Liver (tissue), 9 donors: ENCODE results near the gene FBXO3. TPM values are rescaled to one million over a fixed set of nuclear protein-coding genes. Genes with fewer than 3 reads are reported as not detected.

ENCODE experiments used
- DNase-seq: peaks from one replicate; pipeline ENCODE4 v3.0.0-alpha.2; 2017; ENCODE audit warnings: low spot score
- H3K27ac ChIP-seq, 2 donors: one replicate each; pipeline ENCODE4 v1.7.0; 2013; ENCODE audit warnings: inconsistent platforms in 2 of 2, low read length in 2 of 2, control low read depth in 1 of 2, low read depth in 1 of 2, mild to moderate bottlenecking in 1 of 2
- H3K27me3 ChIP-seq, 4 donors: one replicate each; pipeline versions ENCODE4 v1.6.1 to v1.7.0; 2013; ENCODE audit warnings: low read length in 3 of 4, inconsistent platforms in 1 of 4, mild to moderate bottlenecking in 1 of 4, moderate library complexity in 1 of 4; ENCODE audit not compliant: control insufficient read depth in 4 of 4, insufficient read depth in 4 of 4
- H3K36me3 ChIP-seq, 4 donors: one replicate each; pipeline versions ENCODE4 v1.6.1 to v1.7.0; 2013; ENCODE audit warnings: low read length in 3 of 4, mild to moderate bottlenecking in 3 of 4, low read depth in 1 of 4, moderate library complexity in 1 of 4; ENCODE audit not compliant: control insufficient read depth in 4 of 4, insufficient read depth in 3 of 4
- H3K4me1 ChIP-seq, 4 donors: one replicate each; pipeline versions ENCODE4 v1.6.1 to v1.7.0; 2013; ENCODE audit warnings: low read length in 3 of 4, mild to moderate bottlenecking in 3 of 4, moderate library complexity in 1 of 4; ENCODE audit not compliant: control insufficient read depth in 4 of 4, insufficient read depth in 4 of 4
- H3K4me3 ChIP-seq, 3 donors: one replicate each; pipeline versions ENCODE4 v1.6.1 to v1.7.0; 2013; ENCODE audit warnings: low read length in 3 of 3, control low read depth in 1 of 3, low read depth in 1 of 3, mild to moderate bottlenecking in 1 of 3
- H3K9ac ChIP-seq, 2 donors: one replicate each; pipeline ENCODE4 v1.7.0; 2013; ENCODE audit warnings: low read length in 2 of 2, mild to moderate bottlenecking in 2 of 2, moderate library complexity in 2 of 2, control low read depth in 1 of 2, low read depth in 1 of 2
- H3K9me3 ChIP-seq, 4 donors: one replicate each; pipeline versions ENCODE4 v1.6.1 to v1.7.0; 2013; ENCODE audit warnings: low read length in 3 of 4; ENCODE audit not compliant: control insufficient read depth in 4 of 4
- EGR1 ChIP-seq, 2 donors: IDR thresholded peaks; 2 replicates each; pipeline ENCODE4 v1.6.1; 2016 to 2018; ENCODE audit warnings: antibody characterized with exemption in 2 of 2, low read depth in 2 of 2
- FOXA1 ChIP-seq: IDR thresholded peaks from 2 replicates; pipeline ENCODE4 v1.6.1; 2016; ENCODE audit warnings: antibody characterized with exemption
- FOXA2 ChIP-seq: IDR thresholded peaks from 2 replicates; pipeline ENCODE4 v1.6.1; 2016; ENCODE audit warnings: antibody characterized with exemption
- GABPA ChIP-seq, 2 donors: IDR thresholded peaks in 1 of 2; conservative IDR thresholded peaks in 1 of 2; 2 replicates each; pipeline ENCODE4 v1.6.1; 2016; ENCODE audit warnings: antibody characterized with exemption in 2 of 2, mild to moderate bottlenecking in 1 of 2, moderate library complexity in 1 of 2
- HNF4G ChIP-seq: IDR thresholded peaks from 2 replicates; pipeline ENCODE4 v1.6.1; 2016; ENCODE audit warnings: antibody characterized with exemption
- JUND ChIP-seq, 2 donors: IDR thresholded peaks; 2 replicates each; pipeline ENCODE4 v1.6.1; 2016; ENCODE audit warnings: antibody characterized with exemption in 2 of 2
- MAX ChIP-seq: IDR thresholded peaks from 2 replicates; pipeline ENCODE4 v1.6.1; 2016; ENCODE audit warnings: antibody characterized with exemption
- NR2F2 ChIP-seq: IDR thresholded peaks from 2 replicates; pipeline ENCODE4 v1.6.1; 2016; ENCODE audit warnings: antibody characterized with exemption
- RAD21 ChIP-seq, 2 donors: IDR thresholded peaks; 2 replicates each; pipeline ENCODE4 v1.6.1; 2016; ENCODE audit warnings: antibody characterized with exemption in 2 of 2, mild to moderate bottlenecking in 2 of 2
- RXRA ChIP-seq, 2 donors: IDR thresholded peaks; 2 replicates each; pipeline ENCODE4 v1.6.1; 2017 to 2018; ENCODE audit warnings: antibody characterized with exemption in 2 of 2, mild to moderate bottlenecking in 1 of 2
- SP1 ChIP-seq: IDR thresholded peaks from 2 replicates; pipeline ENCODE4 v1.6.1; 2018; ENCODE audit warnings: antibody characterized with exemption, mild to moderate bottlenecking
- TAF1 ChIP-seq: conservative IDR thresholded peaks from 2 replicates; pipeline ENCODE4 v1.6.1; 2016; ENCODE audit warnings: antibody characterized with exemption, mild to moderate bottlenecking
- YY1 ChIP-seq: IDR thresholded peaks from 2 replicates; pipeline ENCODE4 v1.6.1; 2016; ENCODE audit warnings: antibody characterized with exemption, mild to moderate bottlenecking
- WGBS: extraction: QIAGEN DNeasy Blood & Tissue Kit; methylation state at CpG from one replicate; pipeline ENCODE4 v1.1.7; 2013; 5-methylcytosine and 5-hydroxymethylcytosine counted together
- polyA plus RNA-seq, 2 donors: library from polyadenylated mRNA; stranded (reverse) in 1 of 2; unstranded in 1 of 2; fragments of 200-250 nt in 1 of 2; fragments of >200 nt in 1 of 2; fragmentation: Nextera tagmentation in 1 of 2; extraction: Ambion mirVana in 1 of 2; gene quantifications; one replicate each; pipeline versions ENCODE4 v1.2.1 to v1.2.3, GENCODE V29; 2013 to 2015
- total RNA-seq, 2 donors: library from RNA; depleted of rRNA; stranded (reverse); fragments of >200 nt; gene quantifications; one replicate each; pipeline ENCODE4 v1.2.3, GENCODE V29; 2014
- TF ChIP-seq, protein P1 (sequence below): IDR thresholded peaks from 2 replicates; pipeline ENCODE4 v1.6.1; 2016; ENCODE audit warnings: antibody characterized with exemption
- TF ChIP-seq, protein P2 (sequence below): fragments of 150-350 bp; IDR thresholded peaks from 2 replicates; pipeline ENCODE4 v1.5.1; 2017; ENCODE audit warnings: improper control_type of control experiment, low read depth, low read length; ENCODE audit not compliant: missing input control
- TF ChIP-seq, protein P3 (sequence below): IDR thresholded peaks from 2 replicates; pipeline ENCODE4 v1.6.1; 2016; ENCODE audit warnings: antibody characterized with exemption
- donor health status: healthy.
- donor health status: healthy.
- donor health status: healthy.
- donor health status: healthy.
- donor health status: healthy.

FBXO3 gene
- total and polyA plus RNA-seq, 4 donors, result 12.2 to 36.4 (median 18.8) TPM

DNA sequence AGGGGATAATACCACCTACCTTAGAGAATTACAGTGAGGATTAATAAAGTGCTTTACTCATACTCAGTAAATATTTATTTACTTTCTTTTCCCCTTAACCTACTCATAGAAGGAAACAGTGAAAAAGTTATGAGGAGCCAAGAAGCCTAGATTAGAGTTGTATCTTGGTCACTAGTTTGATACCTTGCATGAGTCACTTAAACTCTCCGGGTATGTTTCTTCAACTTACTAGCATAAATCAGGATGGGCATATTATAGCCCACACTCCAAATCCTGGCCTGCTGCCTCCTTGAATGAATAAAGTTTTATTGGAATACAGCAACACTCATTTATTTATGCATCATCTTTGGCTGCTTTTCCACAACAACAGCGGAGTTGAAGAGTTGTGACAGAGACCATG lies 8.2 kb downstream of the FBXO3 start (continued):
- TF ChIP-seq RXRA (IDR thresholded peaks at IDR 0.05), result no peak
- no peak for TF ChIP-seq MAX
- TF ChIP-seq YY1, result no peak
- TF ChIP-seq, protein P1, sequence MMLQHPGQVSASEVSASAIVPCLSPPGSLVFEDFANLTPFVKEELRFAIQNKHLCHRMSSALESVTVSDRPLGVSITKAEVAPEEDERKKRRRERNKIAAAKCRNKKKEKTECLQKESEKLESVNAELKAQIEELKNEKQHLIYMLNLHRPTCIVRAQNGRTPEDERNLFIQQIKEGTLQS, result no peak
- no peak for TF ChIP-seq FOXA1
- TF ChIP-seq FOXA2, result no peak
- no peak for TF ChIP-seq GABPA (IDR thresholded peaks at IDR 0.05 in 1 of 2, conservative IDR thresholded peaks at IDR 0.05 in 1 of 2)

DNA sequence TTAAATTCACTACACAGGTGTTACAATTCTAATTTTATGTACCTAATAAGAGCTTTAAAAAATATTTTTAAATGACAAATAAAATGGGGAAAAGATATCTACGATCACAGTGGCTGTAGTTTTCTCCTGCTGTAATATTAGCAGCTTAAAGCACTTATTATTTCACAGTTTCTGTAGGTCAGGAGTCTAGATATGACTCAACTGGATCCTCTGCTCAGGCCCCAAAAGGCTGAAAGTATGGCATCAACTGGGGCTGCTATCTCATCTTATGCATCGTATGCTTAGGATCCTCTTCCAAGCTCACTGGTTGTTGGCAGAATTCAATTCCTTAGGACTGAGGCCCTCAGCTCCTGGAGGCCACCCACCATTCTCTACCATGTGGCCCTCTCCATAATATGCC lies 12.8 kb downstream of the FBXO3 start:
- Histone ChIP-seq H3K27ac (no peak overlapping the region), H3K4me1 (no peaks in the 10 kb centered on the region), H3K4me3 (no peak overlapping the region), H3K9ac (no peak overlapping the region), H3K36me3 (peaks cover 0 to 50% (median 32%) of the 10 kb centered on the region in 4 donors), H3K27me3 (no peaks in the 10 kb centered on the region), H3K9me3 (no peaks in the 10 kb centered on the region)
- TF ChIP-seq EGR1 (IDR thresholded peaks at IDR 0.05; ENCODE audit: low read depth in 2 of 2), result no peak
- no peak for TF ChIP-seq MAX
- TF ChIP-seq, protein P1, result no peak
- TF ChIP-seq SP1, result no peak
- TF ChIP-seq RAD21 (IDR thresholded peaks at IDR 0.05), result no peak
- no peak for TF ChIP-seq FOXA1
- TF ChIP-seq HNF4G, result no peak
- TF ChIP-seq TAF1, result no peak
- DNase-seq, result no peak
- 97% methylated on average over 2 of the region's 2 CpGs for WGBS

DNA sequence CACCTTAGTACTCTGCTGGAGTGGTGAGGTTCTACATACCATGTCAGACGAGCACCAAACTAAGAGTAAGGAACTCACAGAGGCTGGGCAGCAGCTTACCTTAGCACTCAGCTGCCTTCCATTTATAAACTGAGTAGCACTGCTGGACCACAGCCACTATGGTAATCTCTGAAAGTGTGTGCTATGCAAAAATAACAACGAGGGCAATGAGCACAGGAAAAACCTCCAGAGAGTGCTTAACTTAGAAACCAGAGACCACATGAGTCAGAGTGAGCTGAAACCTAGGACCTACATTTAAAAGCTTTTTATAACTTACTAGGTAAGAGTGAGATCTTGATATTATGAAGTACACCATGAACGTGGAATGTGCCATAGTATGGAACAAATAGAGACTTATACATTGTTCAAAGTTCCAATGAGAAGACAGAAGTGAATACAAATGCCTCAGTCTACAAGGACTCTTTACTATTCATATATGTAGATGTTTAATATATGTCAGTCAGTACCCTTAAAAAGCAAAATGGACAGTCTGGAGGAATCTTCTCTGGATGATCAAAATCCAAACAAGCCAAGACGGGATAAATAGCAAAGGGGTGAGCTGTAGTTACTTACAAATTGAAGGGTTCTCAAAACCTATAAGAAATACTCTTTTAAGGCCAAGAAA lies 20.9 kb downstream of the FBXO3 start:
- Histone ChIP-seq H3K4me3 (no peak overlapping the region), H3K4me1 (no peaks in the 10 kb centered on the region), H3K27ac (no peak overlapping the region), H3K36me3 (peaks cover 6 to 46% (median 32%) of the 10 kb centered on the region in 4 donors), H3K27me3 (no peaks in the 10 kb centered on the region), H3K9ac (no peak overlapping the region), H3K9me3 (no peaks in the 10 kb centered on the region)
- no peak for TF ChIP-seq GABPA (IDR thresholded peaks at IDR 0.05 in 1 of 2, conservative IDR thresholded peaks at IDR 0.05 in 1 of 2)
- no peak for TF ChIP-seq NR2F2
- TF ChIP-seq JUND (IDR thresholded peaks at IDR 0.05), result no peak
- no peak for TF ChIP-seq MAX
- TF ChIP-seq FOXA1, result no peak
- no peak for TF ChIP-seq FOXA2
- TF ChIP-seq, protein P2, sequence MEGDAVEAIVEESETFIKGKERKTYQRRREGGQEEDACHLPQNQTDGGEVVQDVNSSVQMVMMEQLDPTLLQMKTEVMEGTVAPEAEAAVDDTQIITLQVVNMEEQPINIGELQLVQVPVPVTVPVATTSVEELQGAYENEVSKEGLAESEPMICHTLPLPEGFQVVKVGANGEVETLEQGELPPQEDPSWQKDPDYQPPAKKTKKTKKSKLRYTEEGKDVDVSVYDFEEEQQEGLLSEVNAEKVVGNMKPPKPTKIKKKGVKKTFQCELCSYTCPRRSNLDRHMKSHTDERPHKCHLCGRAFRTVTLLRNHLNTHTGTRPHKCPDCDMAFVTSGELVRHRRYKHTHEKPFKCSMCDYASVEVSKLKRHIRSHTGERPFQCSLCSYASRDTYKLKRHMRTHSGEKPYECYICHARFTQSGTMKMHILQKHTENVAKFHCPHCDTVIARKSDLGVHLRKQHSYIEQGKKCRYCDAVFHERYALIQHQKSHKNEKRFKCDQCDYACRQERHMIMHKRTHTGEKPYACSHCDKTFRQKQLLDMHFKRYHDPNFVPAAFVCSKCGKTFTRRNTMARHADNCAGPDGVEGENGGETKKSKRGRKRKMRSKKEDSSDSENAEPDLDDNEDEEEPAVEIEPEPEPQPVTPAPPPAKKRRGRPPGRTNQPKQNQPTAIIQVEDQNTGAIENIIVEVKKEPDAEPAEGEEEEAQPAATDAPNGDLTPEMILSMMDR, result no peak
- TF ChIP-seq, protein P1, result no peak
- TF ChIP-seq, protein P3, sequence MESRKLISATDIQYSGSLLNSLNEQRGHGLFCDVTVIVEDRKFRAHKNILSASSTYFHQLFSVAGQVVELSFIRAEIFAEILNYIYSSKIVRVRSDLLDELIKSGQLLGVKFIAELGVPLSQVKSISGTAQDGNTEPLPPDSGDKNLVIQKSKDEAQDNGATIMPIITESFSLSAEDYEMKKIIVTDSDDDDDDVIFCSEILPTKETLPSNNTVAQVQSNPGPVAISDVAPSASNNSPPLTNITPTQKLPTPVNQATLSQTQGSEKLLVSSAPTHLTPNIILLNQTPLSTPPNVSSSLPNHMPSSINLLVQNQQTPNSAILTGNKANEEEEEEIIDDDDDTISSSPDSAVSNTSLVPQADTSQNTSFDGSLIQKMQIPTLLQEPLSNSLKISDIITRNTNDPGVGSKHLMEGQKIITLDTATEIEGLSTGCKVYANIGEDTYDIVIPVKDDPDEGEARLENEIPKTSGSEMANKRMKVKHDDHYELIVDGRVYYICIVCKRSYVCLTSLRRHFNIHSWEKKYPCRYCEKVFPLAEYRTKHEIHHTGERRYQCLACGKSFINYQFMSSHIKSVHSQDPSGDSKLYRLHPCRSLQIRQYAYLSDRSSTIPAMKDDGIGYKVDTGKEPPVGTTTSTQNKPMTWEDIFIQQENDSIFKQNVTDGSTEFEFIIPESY, result no peak
- 67% methylated on average over 4 of the region's 4 CpGs for WGBS
- DNase-seq, result no peak
